Measurements from ENCODE around the gene TEX19. TPM values are rescaled to one million over a fixed set of nuclear protein-coding genes. Genes with fewer than 3 reads are reported as not detected.

Gene TEX19
- total RNA-seq, result not detected in 2 replicates

GRCh38 chr17:82358465-82359350, at the start of gene TEX19:
Gene TEX19, plus strand, starts transcription at chr17:82359247. Its CDS starts 2,904 bp downstream, at chr17:82362151.

GRCh38 chr17:82317394-82318168, 41.5 kb upstream of the TEX19 start, which contains the start of gene CD7:
Gene CD7, minus strand, starts transcription at chr17:82317608. Its CDS starts 113 bp downstream, at chr17:82317495.

DNA sequence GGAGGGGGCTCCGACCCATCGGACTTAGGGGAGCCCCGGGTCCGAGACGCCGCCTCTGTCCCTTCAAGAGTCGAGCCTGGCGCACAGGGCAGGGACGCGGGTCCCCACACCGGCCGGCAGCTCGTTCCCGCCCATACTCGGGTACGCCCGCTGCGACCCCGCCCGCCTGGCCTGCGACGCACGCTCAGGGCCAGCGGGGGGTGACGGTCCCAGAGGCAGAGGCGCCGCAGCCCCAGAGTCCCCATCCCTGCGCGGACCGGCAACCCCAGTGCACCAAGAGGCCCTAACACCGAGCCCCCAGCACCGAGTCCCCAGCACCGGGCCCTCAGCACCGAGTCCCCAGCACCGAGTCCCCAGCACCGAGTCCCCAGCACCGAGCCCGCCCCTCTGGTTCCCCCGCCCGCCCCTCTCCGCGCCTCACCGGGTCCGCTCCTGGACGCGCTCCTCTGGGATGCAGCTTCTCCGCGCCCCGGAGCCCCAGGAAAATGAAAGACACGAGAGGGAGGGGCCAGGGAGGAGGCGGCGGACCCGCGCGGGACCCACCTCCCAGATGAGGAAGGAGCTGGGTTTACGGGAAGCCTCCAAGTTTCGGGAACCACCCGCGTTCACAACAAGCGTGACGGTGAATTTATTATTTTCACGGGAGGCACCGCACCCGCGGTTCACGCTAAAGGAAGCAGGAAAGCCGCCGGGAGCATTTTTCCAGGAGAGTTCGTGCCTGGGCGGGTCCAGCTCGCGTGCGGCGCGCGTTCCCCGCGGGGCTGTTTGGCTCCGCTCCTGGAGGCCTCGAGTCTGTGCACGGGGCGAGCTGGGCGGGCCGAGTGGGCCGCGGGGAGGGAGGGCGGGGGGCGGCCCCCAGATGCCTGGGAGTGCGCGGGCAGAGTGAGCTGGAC, 25.5 kb upstream of the TEX19 start, which contains the start of gene SECTM1:
TSS of gene SECTM1 (minus strand) at position 488 of the 893 bp plus-strand sequence. CDS start 6,526 bp downstream, outside the sequence.

DNA sequence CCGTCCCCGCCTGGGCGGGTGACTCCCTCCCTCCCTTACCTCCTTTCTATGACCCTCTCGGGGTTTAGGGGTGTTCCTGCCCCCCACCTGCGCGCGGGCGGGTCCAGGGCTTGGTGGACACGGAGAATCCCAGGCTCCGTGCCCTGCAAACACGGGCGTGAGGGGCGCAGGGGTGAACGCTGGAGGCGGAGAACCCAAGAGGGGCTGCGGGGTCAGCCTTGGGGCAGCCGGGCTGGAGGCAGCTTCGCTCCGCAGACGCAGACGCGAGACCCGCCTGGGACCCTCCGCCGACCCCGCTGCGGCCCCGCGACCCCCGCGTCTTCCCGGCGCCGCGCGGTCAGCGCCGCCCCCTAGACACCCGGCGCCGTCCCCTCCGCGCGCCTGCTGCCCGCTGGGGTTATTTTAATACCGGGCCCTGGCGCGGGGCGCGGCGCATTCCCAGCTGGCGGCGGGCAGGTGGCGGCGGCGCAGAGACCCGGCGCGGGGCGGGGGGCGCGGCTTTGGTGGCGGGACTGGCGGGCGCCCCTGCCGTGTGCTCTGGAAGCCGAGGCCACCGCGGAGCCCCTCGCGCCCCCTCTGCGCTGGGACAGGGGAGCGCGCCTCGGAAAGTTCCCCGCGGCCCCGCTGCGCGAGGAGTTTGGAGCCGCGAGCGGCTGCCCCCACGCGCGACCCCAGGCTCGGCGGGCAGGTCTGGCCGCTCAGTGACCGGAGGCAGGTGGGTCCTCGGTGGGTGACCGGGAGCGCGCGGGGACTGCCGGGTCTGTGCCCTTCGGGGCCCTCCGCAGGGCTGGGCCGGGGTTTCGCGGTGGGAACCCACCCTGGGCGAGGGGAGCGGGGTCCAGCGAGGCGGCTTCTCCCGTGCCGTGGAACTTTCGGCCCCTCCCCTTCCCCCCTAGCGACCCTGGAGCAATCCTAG, 12.5 kb downstream of the TEX19 start, which contains the start of gene UTS2R:
TSS of gene UTS2R (plus strand) at position 433 of the 916 bp plus-strand sequence. CDS start 2,560 bp downstream, outside the sequence.

Other genes with a start within 250 kb of the TEX19 start
- gene CCDC57, start 146.4 kb upstream of the TEX19 start, total RNA-seq, result 8.1 and 16.5 TPM in 2 replicates
- gene SLC16A3, start 130.2 kb upstream of the TEX19 start, total RNA-seq, result 256 and 274 TPM in 2 replicates
- 41.8 and 42.7 TPM in 2 replicates for gene CSNK1D, start 85.5 kb upstream of the TEX19 start, total RNA-seq
- gene CD7, start 41.6 kb upstream of the TEX19 start, total RNA-seq, result 0.14 TPM in 1 of 2 replicates, not detected in the other
- gene SECTM1, start 25.5 kb upstream of the TEX19 start, total RNA-seq, result 4.0 and 8.5 TPM in 2 replicates
- not detected in 2 replicates for gene UTS2R, start 12.5 kb downstream of the TEX19 start, total RNA-seq
- 7.2 and 9.2 TPM in 2 replicates for gene HEXD, start 59.1 kb downstream of the TEX19 start, total RNA-seq
- 16.4 and 32.8 TPM in 2 replicates for gene OGFOD3, start 59.3 kb downstream of the TEX19 start, total RNA-seq
- 50.5 and 60.0 TPM in 2 replicates for gene CYBC1, start 91.5 kb downstream of the TEX19 start, total RNA-seq
- 48.7 and 61.7 TPM in 2 replicates for gene NARF, start 99.5 kb downstream of the TEX19 start, total RNA-seq
- 30.6 and 41.6 TPM in 2 replicates for gene FOXK2, start 160.5 kb downstream of the TEX19 start, total RNA-seq